Measurements from ENCODE around the gene SLC12A2.

The SLC12A2 gene

GRCh38 chr5:128220841-128221240, 137.3 kb downstream of the SLC12A2 start:
- no peak overlapping the region for H3K4me3 ChIP-seq (ENCODE audit: low read depth, low read length)

- no peak overlapping the region for H3K4me3 ChIP-seq (ENCODE audit: low read depth, low read length)
These were observed 140.8 kb downstream of the SLC12A2 start for GRCh38 chr5:128224336-128224735.

- H3K4me3 ChIP-seq (ENCODE audit: low read depth, low read length): no peak overlapping the region
These were observed 141.9 kb downstream of the SLC12A2 start for GRCh38 chr5:128225245-128226030.

GRCh38 chr5:128228008-128228407, 144.4 kb downstream of the SLC12A2 start:
- no peak overlapping the region for H3K4me3 ChIP-seq (ENCODE audit: low read depth, low read length)

GRCh38 chr5:128228521-128228920, 145.0 kb downstream of the SLC12A2 start:
- no peak overlapping the region for H3K4me3 ChIP-seq (ENCODE audit: low read depth, low read length)

- H3K4me3 ChIP-seq (ENCODE audit: low read depth, low read length): no peak overlapping the region
These were observed 151.5 kb downstream of the SLC12A2 start for GRCh38 chr5:128234928-128235641.

- no peak overlapping the region for H3K4me3 ChIP-seq (ENCODE audit: low read depth, low read length)
These were observed 152.8 kb downstream of the SLC12A2 start for GRCh38 chr5:128236334-128236733.

GRCh38 chr5:128237000-128237399, 153.4 kb downstream of the SLC12A2 start:
- no peak overlapping the region for H3K4me3 ChIP-seq (ENCODE audit: low read depth, low read length)

GRCh38 chr5:128237546-128237945, 154.0 kb downstream of the SLC12A2 start:
- H3K4me3 ChIP-seq (ENCODE audit: low read depth, low read length): no peak overlapping the region
